SK-N-SH (cell line): Measurements from ENCODE around the gene PIK3R1. TPM values are rescaled to one million over a fixed set of nuclear protein-coding genes. Genes with fewer than 3 reads are reported as not detected.

Experiments used
- CTCF ChIA-PET: fragments of 300-600, 350-600 bp; formaldehyde crosslinking; extraction: SDS; loops from one replicate; lab custom pipeline; 2021; lab: Yijun Ruan, JAX
- POLR2A ChIA-PET: fragments of 350-600 bp; sonication (Branson Sonifier 250); formaldehyde crosslinking; extraction: SDS; loops from one replicate; lab custom pipeline; 2020; ENCODE audit warnings: antibody characterized with exemption, inconsistent platforms; lab: Yijun Ruan, JAX
- DNase-seq: peaks from one replicate; pipeline ENCODE4 v3.0.0; 2012
- H2AFZ ChIP-seq: fragments of 200-600 bp; sonication (generic); 2 replicates; pipeline ENCODE4 v1.8.1; 2016; ENCODE audit warnings: antibody characterized with exemption, mild to moderate bottlenecking, low read depth
- H3F3A ChIP-seq: fragments of 200-600 bp; sonication (generic); replicated peaks from 2 replicates; pipeline ENCODE3; 2016; ENCODE audit warnings: antibody characterized with exemption, mild to moderate bottlenecking; ENCODE audit not compliant: insufficient read depth
- H3K27ac ChIP-seq, 2 experiments: fragments of 200-500 bp in 1 of 2; fragments of 200-600 bp in 1 of 2; sonication (Bioruptor generic) in 1 of 2; sonication (generic), shearing (Covaris generic) in 1 of 2; 2 replicates each; pipeline versions ENCODE4 v1.5.1 to v1.6.1; 2014 to 2016; ENCODE audit warnings: low read depth in 2 of 2, inconsistent platforms in 1 of 2, low read length in 1 of 2, mild to moderate bottlenecking in 1 of 2, mixed read lengths in 1 of 2
- H3K27me3 ChIP-seq: fragments of 200-600 bp; sonication (generic), shearing (Covaris generic); 2 replicates; pipeline ENCODE4 v1.6.1; 2016; ENCODE audit warnings: mixed run types; ENCODE audit not compliant: insufficient read depth
- H3K36me3 ChIP-seq, 2 experiments: fragments of 200-500 bp in 1 of 2; fragments of 200-600 bp in 1 of 2; sonication (Bioruptor generic) in 1 of 2; sonication (generic) in 1 of 2; replicated peaks in 1 of 2; 2 replicates each; pipeline versions ENCODE3 to v1.5.1; 2014 to 2016; ENCODE audit warnings: low read length in 1 of 2, mild to moderate bottlenecking in 1 of 2; ENCODE audit not compliant: insufficient read depth in 2 of 2, control insufficient read depth in 1 of 2
- H3K4me1 ChIP-seq, 2 experiments: fragments of 200-500 bp in 1 of 2; fragments of 200-600 bp in 1 of 2; sonication (Bioruptor generic) in 1 of 2; sonication (generic), shearing (Covaris generic) in 1 of 2; 2 replicates each; pipeline versions ENCODE4 v1.5.1 to v1.6.1; 2014 to 2016; ENCODE audit warnings: low read depth in 1 of 2, low read length in 1 of 2, mixed run types in 1 of 2; ENCODE audit not compliant: insufficient read depth in 2 of 2, control insufficient read depth in 1 of 2
- H3K4me2 ChIP-seq: fragments of 200-600 bp; sonication (generic), shearing (Covaris generic); 2 replicates; pipeline ENCODE4 v1.6.1; 2017; ENCODE audit warnings: mixed run types
- H3K4me3 ChIP-seq, 2 experiments: fragments of 200-500 bp in 1 of 2; fragments of 200-600 bp in 1 of 2; sonication (Bioruptor generic) in 1 of 2; sonication (generic), shearing (Covaris generic) in 1 of 2; 2 replicates each; pipeline versions ENCODE4 v1.5.1 to v1.8.1; 2014 to 2016; ENCODE audit warnings: low read depth in 2 of 2, inconsistent platforms in 1 of 2, low read length in 1 of 2, mild to moderate bottlenecking in 1 of 2, mixed read lengths in 1 of 2, moderate library complexity in 1 of 2
- H3K79me2 ChIP-seq: fragments of 200-600 bp; sonication (generic); 2 replicates; pipeline ENCODE4 v1.8.1; 2017; ENCODE audit warnings: mild to moderate bottlenecking; ENCODE audit not compliant: insufficient read depth
- H3K9ac ChIP-seq: fragments of 200-600 bp; sonication (generic); 2 replicates; pipeline ENCODE4 v1.6.1; 2017; ENCODE audit warnings: mixed run types
- H3K9me2 ChIP-seq: fragments of 200-600 bp; sonication (generic); 2 replicates; pipeline ENCODE4 v1.6.1; 2017; ENCODE audit warnings: mixed run types
- H3K9me3 ChIP-seq: fragments of 200-600 bp; sonication (generic); 2 replicates; pipeline ENCODE4 v1.6.1; 2017; ENCODE audit warnings: mixed run types, mild to moderate bottlenecking, moderate library complexity
- H4K20me1 ChIP-seq: fragments of 200-600 bp; sonication (generic); 2 replicates; pipeline ENCODE4 v1.6.1; 2017; ENCODE audit warnings: mild to moderate bottlenecking, mixed run types; ENCODE audit not compliant: insufficient read depth
- ELF1 ChIP-seq: IDR thresholded peaks from 2 replicates; pipeline ENCODE4 v1.4.0; 2012
- EP300 ChIP-seq, 2 experiments: IDR thresholded peaks; 2 replicates each; pipeline versions ENCODE4 v1.4.0 to v1.6.1; 2012; ENCODE audit warnings: borderline replicate concordance in 1 of 2, low read depth in 1 of 2, low read length in 1 of 2
- EZH2phosphoT487 ChIP-seq: fragments of 200-600 bp; sonication (generic); IDR thresholded peaks from 2 replicates; pipeline ENCODE4 v1.6.1; 2017; ENCODE audit warnings: low read depth, mixed run types, mild to moderate bottlenecking, antibody characterized with exemption, moderate library complexity, borderline replicate concordance
- FOXM1 ChIP-seq: IDR thresholded peaks from 2 replicates; pipeline ENCODE4 v1.4.0; 2012; ENCODE audit warnings: low read depth, mild to moderate bottlenecking
- GABPA ChIP-seq: IDR thresholded peaks from 2 replicates; pipeline ENCODE4 v1.4.0; 2012; ENCODE audit warnings: low read depth, mild to moderate bottlenecking
- GATA2 ChIP-seq: sonication (generic); formaldehyde crosslinking; IDR thresholded peaks from 2 replicates; pipeline ENCODE4 v1.5.0; 2020; ENCODE audit warnings: mild to moderate bottlenecking, missing genetic modification reagents
- IRF3 ChIP-seq: fragments of 150-350 bp; IDR thresholded peaks from 2 replicates; pipeline ENCODE4 v1.6.1; 2016; ENCODE audit warnings: mild to moderate bottlenecking, low read depth, low read length
- JUND ChIP-seq: IDR thresholded peaks from 2 replicates; pipeline ENCODE4 v1.4.0; 2012
- MEF2A ChIP-seq: IDR thresholded peaks from 2 replicates; pipeline ENCODE4 v1.4.0; 2012; ENCODE audit warnings: low read depth, borderline replicate concordance
- NFIC ChIP-seq: IDR thresholded peaks from 2 replicates; pipeline ENCODE4 v1.4.0; 2012; ENCODE audit warnings: borderline replicate concordance
- POLR2AphosphoS5 ChIP-seq: IDR thresholded peaks from 2 replicates; pipeline ENCODE4 v1.6.1; 2012; ENCODE audit warnings: low read depth, low read length
- RCOR1 ChIP-seq: fragments of 150-350 bp; IDR thresholded peaks from 2 replicates; pipeline ENCODE4 v1.6.1; 2017; ENCODE audit warnings: antibody characterized with exemption, low read length
- REST ChIP-seq: IDR thresholded peaks from 2 replicates; pipeline ENCODE4 v1.6.1; 2012; ENCODE audit warnings: mild to moderate bottlenecking, low read depth, low read length, moderate library complexity
- RFX5 ChIP-seq: IDR thresholded peaks from 2 replicates; pipeline ENCODE4 v1.6.1; 2012; ENCODE audit warnings: mild to moderate bottlenecking, improper control_type of control experiment, low read length
- RXRA ChIP-seq: IDR thresholded peaks from 2 replicates; pipeline ENCODE4 v1.4.0; 2012; ENCODE audit warnings: low read depth, mild to moderate bottlenecking, borderline replicate concordance
- SMC3 ChIP-seq: IDR thresholded peaks from 2 replicates; pipeline ENCODE4 v1.6.1; 2012; ENCODE audit warnings: low read depth, low read length, improper control_type of control experiment
- TEAD4 ChIP-seq: IDR thresholded peaks from 2 replicates; pipeline ENCODE4 v1.4.0; 2012; ENCODE audit warnings: mild to moderate bottlenecking, borderline replicate concordance; ENCODE audit not compliant: insufficient read depth
- USF2 ChIP-seq: fragments of 150-350 bp; IDR thresholded peaks from 2 replicates; pipeline ENCODE4 v1.6.1; 2017; ENCODE audit warnings: antibody characterized with exemption, low read length, low read depth, borderline replicate concordance
- ZBTB33 ChIP-seq: IDR thresholded peaks from 2 replicates; pipeline ENCODE4 v1.4.0; 2012; ENCODE audit warnings: low read depth, borderline replicate concordance
- WGBS: methylation state at CpG from one replicate; pipeline ENCODE4 v1.1.6; 2017; ENCODE audit warnings: low lambda C conversion rate; 5-methylcytosine and 5-hydroxymethylcytosine counted together
- polyA plus RNA-seq, 3 experiments: library from polyadenylated mRNA; depleted of rRNA; stranded (reverse); fragments of >200 nt; gene quantifications; 2 replicates each; pipeline ENCODE4 v1.2.3, GENCODE V29; 2012

The PIK3R1 gene
- polyA plus RNA-seq, 1 of the 3 experiments (the other 2 are of a cell fraction), result 2.0 TPM

GRCh38 chr5:68299105-68299504 is 83.5 kb downstream of the PIK3R1 start:
- Histone ChIP-seq H4K20me1 (no peaks in the 10 kb centered on the region), H3F3A (no peaks in the 10 kb centered on the region), H3K9me2 (no peaks in the 10 kb centered on the region), H3K27me3 (no peaks in the 10 kb centered on the region), H3K79me2 (no peaks in the 10 kb centered on the region), H3K36me3 (peaks cover 40 to 63% of the 10 kb centered on the region in 2 experiments), H3K27ac (no peak overlapping the region), H2AFZ (no peak overlapping the region), H3K9ac (no peak overlapping the region), H3K4me1 (peaks cover 0 to 15% of the 10 kb centered on the region in 2 experiments; a peak in 2 of 4 replicates), H3K9me3 (no peaks in the 10 kb centered on the region), H3K4me2 (no peak overlapping the region), H3K4me3 (no peak overlapping the region)
- ChIA-PET CTCF (interaction anchor here (0.6 to 1.8 kb wide), 4 partner anchors 8 to 744 kb away, joined by 3 to 5 read pairs (median 4); no protein-coding TSS in a partner anchor), POLR2A (interaction anchor here (0.6 kb wide), 1 partner anchor 708 kb away, joined by 4 read pairs; no protein-coding TSS in a partner anchor)
- TF ChIP-seq FOXM1, result no peak
- no peak for TF ChIP-seq REST
- no peak for TF ChIP-seq GATA2 (CRISPR knock-in tag)
- no peak for TF ChIP-seq RFX5
- no peak for TF ChIP-seq RXRA
- TF ChIP-seq GABPA, result no peak
- no peak for TF ChIP-seq SMC3
- no peak for TF ChIP-seq IRF3
- 93% methylated on average over 4 of the region's 4 CpGs for WGBS
- no peak for DNase-seq

- peaks cover 36 to 58% of the 10 kb centered on the region in 2 experiments for H3K36me3 ChIP-seq
- ChIA-PET CTCF (interaction anchor here (1.8 kb wide), 1 partner anchor 117 kb away, joined by 5 read pairs; no protein-coding TSS in a partner anchor), POLR2A (interaction anchor here (0.6 kb wide), 1 partner anchor 708 kb away, joined by 4 read pairs; no protein-coding TSS in a partner anchor)
- H3K27ac ChIP-seq, result no peak overlapping the region
- DNase-seq, result no peak
- no peaks in the 10 kb centered on the region for H3F3A ChIP-seq
- H3K4me1 ChIP-seq, result peaks cover 0 to 16% of the 10 kb centered on the region in 2 experiments; a peak in 2 of 4 replicates
- H3K4me3 ChIP-seq, result no peak overlapping the region
- H3K9ac ChIP-seq, result no peak overlapping the region
- H3K79me2 ChIP-seq, result no peaks in the 10 kb centered on the region
- H3K9me2 ChIP-seq, result no peaks in the 10 kb centered on the region
- WGBS, result 96% methylated on average over 3 of the region's 3 CpGs
- H4K20me1 ChIP-seq, result no peaks in the 10 kb centered on the region
- H3K9me3 ChIP-seq, result no peaks in the 10 kb centered on the region
- H3K4me2 ChIP-seq, result no peak overlapping the region
- no peaks in the 10 kb centered on the region for H3K27me3 ChIP-seq
- no peak overlapping the region for H2AFZ ChIP-seq
- TF ChIP-seq IRF3 (no peak), EZH2phosphoT487 (no peak), USF2 (no peak), RXRA (no peak), MEF2A (no peak), JUND (no peak), TEAD4 (no peak), FOXM1 (no peak), ELF1 (no peak), ZBTB33 (no peak), EP300 (IDR thresholded peaks at IDR 0.05; ENCODE audit: borderline replicate concordance in 1 of 2, low read depth in 1 of 2, low read length in 1 of 2) (no peak), RCOR1 (no peak), POLR2AphosphoS5 (no peak), NFIC (no peak)
Observed at GRCh38 chr5:68299575-68299974, 84.0 kb downstream of the PIK3R1 start.
